NCI-H2107 treated with DMSO at 0.1 percent for 48 hours (cell line): Measurements from ENCODE around the gene CYTH1.
"Not testable (repeated sequence)": the region's sequence is repeated elsewhere in the genome, so short reads cannot be mapped to it uniquely, and the experiment has no call there.

Experiments
- DNase-seq: peaks from one replicate; lab custom pipeline; 2025; ENCODE audit not compliant: unreplicated experiment; lab: John Stamatoyannopoulos, UW

Gene CYTH1

DNA sequence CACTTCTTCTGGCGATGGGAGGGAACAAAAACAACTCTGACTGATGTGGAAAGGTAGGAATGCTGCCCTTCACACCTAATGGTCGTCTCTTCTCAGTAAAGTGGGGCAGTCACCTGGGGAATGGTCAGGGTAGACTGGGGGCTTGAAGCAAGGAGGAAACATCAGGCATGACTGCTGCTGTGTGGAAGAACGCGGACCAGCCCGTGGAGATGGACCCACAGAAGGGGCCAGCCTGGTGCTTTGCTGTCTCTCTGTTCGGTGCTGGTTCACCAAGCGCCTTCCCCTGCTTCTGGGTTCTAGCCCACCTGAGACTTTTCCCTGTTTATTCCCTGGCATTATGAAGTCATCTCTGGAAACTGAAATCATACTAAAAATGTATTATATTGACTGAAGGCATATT lies 108.7 kb downstream of the CYTH1 start:
- no peak for DNase-seq

DNA sequence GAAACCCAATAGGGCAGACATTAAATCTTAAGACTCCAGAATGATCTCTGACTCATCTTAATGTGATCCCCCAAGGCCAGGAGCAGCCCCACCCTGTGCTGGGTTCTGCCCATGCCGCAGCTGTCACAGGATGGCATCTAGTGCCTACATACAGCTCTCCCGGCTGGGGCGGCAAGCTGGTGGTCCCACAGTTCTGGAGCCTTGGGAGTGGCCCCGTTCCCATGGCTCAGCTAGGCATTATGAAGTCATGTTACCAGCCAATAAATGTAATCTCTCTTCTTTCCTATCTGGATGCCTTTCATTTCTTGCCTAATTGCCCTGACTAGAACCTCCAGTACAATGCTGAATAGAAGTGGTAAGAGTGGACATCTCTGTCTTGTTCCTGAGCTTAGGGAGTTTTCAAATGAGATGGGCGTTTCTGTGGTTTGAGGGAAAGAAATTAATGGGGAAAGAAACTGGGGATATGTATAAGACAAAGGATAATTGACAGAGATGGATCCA lies 109.2 kb downstream of the CYTH1 start:
- no peak for DNase-seq

DNA sequence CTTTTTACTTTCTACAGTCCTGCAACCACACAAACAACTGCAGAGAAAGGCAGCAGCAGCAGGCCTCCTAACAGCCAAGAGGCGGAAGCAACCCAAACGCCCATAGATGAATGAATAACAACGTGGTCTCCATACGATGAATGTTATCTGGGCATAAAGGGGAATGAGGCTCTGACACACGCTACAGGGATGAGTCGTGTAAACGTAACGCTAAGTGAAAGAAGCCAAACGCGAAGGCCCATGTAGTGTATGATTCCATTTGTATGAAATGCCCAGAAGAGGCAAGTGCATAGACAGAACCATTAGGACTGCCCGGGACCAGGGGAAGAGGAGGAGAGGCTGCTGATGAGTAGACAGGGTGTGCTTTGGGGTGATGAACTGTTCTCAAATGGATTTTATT lies 110.1 kb downstream of the CYTH1 start:
- DNase-seq = no peak

DNA sequence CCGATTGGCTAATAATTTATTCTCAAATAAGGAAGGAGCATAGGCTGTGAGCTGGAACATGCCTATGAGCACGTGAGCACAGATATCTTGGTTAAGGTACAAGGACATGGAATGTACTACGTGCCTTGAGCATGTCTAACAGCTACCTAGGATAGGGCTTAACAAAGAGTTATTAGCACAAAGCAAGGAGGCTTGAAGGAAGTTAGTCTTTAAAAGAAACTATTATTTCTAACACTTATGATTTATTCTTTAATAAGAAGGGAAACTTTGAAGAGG lies 110.4 kb downstream of the CYTH1 start:
- DNase-seq = not testable (repeated sequence)

DNA sequence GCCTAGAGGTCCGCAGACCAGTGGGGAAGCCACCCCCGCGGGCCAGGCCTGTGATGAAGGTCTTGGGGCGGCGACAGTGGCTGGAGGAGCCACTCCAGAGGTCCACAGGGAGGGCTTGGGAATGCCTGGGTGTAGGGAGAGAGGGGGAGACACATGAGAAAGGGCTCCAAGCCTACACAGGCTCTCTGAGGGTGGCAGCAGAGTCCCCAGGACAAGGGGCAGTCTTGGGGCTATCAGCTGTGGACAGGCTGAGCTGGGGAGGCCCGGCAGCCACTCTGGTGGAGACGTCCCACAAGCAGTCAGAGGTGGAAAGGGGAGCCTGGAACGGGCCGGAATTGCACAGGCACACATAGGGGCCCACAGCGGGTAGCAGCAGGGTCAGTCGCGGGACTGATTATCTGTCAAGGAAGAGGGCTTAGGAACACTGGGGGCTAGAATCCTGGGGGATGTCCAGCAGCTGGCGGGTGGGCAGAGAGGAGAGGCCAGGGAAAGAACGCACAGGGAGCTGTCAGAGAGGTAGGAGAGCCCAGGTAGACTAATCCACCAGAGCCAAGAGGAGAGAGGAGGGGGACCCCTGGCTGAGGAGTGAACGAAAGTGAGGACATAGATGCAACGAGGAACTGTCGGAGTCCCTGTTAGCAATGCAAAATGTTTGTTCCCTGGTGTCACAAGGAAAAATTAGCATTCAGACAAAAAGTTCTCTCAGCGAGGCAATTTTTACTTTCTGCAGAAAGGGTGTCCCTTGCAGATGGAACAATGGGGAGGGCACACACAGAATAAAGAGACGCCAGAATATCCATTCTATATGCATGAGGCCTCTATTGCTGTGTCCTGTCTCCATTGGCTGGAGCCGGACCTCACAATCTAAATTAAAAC lies 111.0 kb downstream of the CYTH1 start:
- DNase-seq = no peak

DNA sequence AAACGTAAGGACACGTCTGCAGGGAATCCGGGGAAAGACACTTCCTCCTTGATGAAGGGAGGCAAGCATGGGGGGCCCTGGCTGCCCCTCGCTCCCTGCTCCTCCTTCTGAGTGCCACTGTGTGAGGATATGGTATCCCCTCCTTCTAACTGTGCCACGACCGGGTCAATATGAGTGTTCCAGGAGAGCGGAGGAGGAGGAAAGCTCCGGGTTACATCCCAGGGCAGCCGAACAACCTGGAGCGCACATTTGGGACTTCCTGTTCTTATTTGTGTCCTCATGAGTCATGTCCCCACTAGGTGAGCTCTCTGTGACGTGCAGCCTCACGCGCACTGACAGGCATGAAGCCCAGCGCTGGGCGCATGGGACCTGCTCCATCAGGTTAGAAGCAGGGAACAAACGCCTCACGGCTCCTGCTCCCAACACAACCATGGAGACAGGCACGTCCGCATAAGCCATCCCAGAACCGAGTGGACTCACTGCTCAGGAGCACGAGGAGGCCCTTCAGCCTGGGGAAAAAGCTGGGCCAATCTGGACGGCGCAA lies 112.0 kb downstream of the CYTH1 start:
- DNase-seq = no peak

DNA sequence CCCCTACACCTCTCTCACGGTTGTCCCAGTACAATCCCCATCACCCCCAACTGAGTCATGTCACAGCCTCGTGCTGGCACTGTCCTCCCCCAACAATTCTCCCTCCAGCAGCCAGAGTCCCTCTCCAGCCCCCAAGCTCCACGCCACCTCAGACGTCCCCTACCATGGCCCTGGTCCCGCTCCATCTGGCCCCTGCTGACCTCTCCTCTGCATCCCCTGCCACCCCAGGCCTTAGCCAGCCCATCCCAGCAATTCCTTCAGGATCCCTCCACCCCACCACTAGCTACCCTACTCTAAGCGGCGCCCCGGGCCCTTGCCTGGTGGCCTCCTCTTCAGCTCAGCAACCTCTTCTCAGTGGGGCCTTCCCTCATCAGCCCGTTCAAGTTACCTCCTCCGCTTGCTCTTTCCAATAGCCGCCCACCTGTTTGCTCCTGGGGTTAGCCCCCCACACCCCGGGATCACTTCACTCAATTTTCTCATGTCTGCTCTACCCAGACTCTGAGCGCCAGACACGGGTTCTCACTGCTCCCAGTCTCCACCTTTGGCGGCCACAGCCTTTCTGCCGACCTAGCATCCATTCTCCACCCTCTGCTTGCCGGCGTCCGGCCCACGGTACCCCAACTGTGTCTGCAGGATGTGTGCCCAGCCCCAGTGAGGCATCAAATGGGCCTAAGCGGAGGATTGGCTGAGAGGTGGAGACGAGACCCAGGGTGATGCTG lies 112.7 kb downstream of the CYTH1 start:
- DNase-seq = no peak

DNA sequence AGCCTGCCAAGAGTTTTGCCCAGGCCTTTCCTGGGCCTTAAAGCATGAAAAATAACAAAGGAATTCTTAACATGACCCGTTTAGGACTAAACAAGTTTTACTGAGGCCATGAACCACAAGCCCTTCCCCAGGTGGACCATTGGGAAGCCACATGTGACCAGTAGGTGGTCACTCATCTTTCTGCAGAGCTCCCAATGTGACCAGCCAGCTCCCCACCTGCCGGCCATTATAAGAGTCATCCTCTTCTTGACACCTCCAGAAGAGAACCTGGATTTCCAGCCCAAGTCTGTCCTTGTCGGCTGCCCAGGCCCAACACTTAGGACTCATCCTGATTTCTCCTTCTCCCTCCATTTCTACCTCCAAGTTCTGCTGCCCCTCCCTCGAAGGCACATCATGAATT lies 113.2 kb downstream of the CYTH1 start:
- DNase-seq = no peak

DNA sequence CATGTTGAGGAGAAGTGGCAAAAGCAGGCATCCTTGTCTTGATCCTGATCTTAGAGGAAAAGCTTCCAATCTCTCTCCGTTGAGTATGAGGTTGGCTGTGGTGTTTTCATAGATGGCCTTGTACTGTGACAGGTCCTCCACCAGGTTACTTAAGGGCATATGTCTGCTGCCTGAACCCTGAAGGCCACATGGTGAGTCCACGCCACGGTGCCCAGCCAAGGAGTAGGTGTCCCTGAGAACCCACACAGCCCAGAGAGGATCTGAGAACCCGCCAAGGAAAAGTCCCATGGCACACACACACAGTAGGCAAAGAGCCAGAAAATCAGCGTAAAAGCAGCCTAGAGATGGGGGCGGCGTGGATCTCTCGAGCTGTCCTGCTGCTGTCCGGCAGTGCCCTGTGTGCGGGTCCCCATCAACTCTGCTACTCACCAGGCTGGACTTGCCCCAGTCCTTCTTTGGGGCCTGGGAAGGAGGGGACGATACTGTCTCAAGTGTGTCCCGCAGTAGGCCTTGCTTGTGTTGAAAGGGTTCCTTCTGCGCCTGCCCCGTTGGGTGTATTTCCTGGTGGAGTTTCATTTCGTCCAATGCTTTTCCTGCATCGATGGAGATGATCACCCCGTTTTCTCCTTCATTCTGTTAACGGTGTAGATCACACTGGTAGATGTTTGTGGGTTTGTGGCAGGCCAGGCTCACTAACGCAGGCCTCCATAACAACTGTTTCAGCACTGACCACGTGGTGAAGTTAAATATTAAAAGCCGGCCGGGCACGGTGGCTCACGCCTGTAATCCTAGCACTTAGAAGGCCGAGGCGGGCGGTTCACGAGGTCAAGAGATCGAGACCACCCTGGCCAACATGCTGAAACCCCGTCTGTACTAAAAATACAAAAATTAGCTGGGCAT lies 114.1 kb downstream of the CYTH1 start:
- no peak for DNase-seq

DNA sequence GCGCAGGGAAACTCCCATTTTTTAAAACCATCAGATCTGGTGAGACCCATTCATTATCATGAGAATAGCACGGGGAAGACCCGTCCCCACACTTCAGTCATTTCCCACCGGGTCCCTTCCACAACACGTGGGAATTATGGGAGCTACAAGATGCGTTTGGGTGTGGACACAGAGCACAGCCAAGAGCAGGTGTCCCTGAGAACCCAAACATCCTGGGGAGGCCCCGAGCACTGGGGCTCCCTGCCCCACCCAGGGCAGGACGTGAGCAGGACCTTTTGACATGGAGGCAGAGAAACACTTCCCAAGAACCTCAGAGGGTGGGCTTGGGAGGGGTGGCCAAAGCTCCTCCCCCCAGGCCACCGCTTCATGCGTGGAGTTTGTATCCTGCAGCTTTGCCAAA lies 115.0 kb downstream of the CYTH1 start:
- no peak for DNase-seq

DNA sequence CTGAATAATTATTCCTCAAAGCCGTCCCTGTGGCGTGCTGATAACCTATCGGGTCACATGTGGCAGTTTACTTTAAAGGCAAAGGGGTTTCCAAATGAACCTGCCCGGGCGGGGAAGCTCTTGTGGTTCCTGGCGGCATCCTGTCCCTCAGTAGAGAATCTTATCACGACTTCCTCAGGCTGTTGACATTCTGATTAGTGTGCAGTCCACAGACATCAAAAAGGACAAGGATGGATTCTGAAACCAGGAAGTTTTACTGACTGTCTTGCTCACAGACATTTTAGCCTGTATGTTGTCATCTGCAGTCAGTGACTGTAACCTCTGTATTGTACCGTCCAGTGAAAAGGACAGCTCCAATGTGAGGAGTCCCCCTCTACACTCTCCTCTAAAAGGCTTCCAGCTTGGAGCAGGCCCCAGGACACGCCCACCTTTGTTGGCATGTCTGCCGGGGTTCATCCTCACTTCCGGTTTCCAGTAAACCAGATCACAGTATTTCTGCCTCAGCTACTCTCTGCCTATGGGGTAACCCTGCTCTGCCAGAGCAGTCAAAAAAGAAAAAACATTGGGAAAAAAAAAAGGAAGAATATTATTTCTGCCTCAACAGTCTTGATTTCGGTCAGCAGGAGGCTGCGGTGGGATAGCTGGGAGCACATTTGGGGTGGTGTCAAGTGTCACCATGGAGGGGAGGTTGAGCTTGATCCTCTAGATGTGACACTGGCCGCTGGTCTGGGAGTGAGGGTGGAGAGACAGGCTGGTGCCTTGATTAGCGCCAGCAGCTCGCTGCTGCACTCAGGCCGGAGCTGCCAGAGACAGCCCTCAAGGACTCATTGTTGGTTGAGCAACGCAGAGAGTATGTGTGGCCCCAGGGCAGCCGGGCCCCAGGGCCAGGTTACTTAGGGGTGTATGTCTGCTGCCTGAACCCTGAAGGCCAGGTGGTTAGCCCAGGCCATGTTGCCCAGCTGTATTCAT lies 115.8 kb downstream of the CYTH1 start:
- DNase-seq = no peak

DNA sequence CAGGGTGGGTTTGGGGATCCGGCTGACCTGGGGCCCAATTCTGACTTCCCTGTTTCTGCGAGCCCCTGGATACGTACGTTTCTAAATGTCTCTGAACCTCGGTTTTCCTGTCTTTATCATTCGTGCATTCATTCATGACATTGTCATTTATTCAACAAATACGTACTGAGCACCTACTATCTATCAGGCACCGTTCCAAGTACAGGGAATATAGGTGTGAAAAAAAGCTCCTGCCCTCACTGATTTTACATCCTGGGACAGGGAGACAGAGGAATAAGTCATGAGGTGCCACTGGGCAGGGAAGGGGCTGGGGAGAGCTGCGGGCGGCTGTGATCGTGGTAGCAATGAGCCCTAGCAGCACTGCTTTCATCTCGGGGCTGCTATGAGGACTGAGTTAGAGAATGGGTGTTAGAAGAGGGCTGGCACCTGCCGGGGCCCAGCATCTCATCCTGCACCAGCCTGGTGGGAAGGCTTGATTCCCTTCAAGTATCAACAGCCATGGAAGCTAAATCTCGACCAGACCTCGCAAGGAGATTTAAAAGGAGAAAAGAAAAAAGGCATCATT lies 116.6 kb downstream of the CYTH1 start:
- no peak for DNase-seq

DNA sequence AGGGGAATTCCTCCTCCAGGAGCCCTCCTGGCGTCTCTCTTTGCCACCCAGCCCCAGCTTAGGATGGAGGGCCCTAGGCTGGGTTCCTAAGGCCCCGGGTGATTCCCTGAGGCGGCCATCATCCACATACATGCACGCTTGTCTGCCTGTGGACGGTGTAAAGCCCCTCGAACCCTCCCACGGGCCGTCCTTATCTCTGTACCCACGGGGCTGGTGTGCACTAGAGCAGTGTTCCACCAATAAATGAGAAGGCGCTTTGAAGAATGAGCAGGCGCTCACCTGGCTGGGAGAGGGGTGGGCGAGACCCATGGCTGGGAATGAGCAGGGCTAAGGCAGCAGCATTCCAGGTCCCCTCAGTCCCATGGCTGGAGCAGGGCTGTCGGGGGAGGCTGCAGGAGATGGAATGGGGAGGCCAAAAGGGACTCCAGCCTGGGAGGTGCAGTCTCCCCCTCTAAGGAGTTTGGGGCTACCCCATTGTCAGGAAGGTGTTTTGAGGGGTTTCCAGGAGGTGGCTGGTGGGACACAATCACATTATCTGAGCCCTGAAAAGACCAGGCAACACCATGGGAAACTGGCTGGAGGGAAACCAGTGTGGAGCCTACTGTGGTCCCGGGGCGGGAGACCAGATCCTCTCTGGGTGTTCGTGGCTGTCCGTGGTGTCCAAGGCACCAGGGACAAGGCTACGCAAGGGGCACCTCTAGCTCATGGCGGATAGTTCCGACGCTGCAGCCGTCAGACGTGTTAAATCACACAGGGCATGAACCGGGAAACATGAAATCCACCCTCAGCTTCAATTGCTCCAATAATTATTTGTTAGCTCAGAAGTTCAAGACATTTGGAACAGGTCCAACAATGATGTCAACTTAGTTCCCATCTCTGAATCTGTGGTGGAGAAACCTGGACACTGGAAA lies 117.3 kb downstream of the CYTH1 start:
- no peak for DNase-seq

DNA sequence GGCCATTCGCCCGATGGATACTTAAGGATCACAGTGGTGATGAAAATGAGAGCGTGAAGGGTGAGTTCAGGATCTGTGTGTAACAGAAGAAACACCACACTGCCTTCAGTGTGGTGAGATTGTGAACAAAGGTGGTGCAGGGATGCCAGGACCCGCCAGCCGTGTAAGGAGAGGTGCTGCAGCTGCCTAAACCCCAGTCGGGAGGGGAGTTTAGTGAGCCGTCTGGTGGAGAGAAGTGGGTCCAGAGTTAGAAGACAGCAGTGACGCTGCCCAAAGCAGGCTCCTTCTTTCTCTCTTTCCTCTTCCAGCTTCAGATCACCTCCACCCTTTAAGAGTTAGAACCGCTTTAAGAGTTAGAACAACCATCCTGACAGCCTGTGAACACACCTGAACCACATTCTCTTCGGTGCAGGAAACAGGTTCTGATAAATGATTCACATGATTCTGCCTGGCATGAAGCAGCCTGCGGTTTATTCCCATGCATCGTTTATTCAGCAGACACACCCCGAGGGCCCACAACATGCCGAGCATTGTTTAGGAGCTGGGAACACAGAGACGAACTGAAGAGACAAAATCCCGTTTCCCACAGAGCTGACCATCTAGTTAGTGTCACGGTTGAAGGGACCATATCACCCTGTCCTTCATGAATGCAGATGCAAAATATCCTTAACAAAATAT lies 120.8 kb downstream of the CYTH1 start:
- no peak for DNase-seq

DNA sequence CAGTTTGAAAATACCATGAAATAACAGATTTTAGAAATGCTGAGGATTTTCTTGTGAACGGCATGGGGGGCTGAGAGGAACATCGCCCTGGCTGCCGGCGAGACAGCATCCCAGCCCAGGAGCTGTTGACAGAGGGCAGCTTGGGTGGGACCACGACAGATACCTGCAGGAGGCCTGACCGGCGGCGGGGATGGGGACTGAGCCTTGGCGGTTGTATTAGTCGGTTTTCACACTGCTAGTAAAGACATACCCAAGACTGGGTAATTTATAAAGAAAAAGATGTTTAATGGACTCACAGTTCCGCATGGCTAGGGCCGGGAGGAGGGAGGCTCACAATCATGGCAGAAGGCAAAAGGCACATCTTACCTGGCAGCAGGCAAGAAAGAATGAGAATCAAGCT lies 122.5 kb downstream of the CYTH1 start:
- no peak for DNase-seq

DNA sequence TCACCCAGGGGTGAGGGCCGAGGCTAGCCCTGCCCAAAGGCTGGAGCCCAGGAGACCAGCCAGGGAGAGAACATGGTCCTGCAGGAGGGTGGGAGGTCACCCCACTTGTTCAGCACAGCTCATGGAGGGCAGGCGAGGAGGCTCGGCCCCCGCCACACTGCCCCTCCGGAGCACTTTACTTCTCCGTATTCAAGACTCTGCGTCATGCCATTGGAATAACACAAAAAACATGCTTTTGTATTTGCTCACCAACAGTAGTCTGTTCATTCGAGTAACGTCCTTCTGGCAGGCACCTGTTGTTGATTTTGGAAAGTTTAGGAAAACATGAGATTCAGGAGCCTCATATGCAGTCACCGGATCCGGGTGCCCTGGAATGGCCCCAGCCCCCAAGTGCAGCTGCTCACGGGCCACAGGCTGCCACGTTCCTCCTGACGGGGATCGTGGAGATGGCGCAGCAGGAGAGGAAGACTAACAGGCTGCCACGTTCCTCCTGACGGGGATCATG lies 123.7 kb downstream of the CYTH1 start:
- no peak for DNase-seq

DNA sequence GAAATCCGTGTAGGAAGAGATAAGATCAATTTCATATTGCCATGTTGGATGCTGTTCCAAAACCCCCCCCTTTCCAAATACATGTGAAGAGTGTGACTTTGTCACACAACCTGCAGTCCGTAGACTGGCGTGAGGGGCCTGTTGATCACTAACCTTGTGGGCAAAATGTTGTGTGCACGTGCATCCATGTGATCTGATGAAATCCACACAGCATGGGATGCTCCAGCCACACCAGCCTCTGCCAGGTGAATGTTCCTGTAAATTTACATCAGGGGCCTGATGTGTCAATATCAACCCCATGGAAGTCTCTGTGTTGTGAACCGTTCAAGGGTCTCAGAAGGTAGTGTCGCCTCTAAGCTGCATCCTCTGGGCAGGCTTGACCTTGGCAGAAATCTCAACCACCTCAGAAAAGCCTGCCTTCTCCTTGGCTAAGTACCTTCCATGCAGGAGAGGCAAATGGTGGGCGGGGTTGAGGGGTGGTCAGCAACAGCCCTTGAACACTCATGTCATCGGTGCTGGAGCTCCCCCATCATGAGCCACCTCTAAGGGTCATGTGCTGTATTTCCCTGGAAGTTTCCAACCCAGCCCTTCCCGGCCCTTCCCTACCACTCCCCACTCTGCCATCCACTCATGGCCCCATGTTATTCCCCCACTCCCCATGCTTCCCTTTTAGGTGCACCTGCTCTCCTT lies 126.7 kb downstream of the CYTH1 start:
- no peak for DNase-seq
